Measurements from ENCODE around the gene NSD1. TPM values are rescaled to one million over a fixed set of nuclear protein-coding genes. Genes with fewer than 3 reads are reported as not detected.

The NSD1 gene
- total and polyA plus RNA-seq, 2 of the 8 experiments (the other 6 are each of a cell fraction or from before 2014, with no cell fraction given): 22.8 to 168 TPM

DNA sequence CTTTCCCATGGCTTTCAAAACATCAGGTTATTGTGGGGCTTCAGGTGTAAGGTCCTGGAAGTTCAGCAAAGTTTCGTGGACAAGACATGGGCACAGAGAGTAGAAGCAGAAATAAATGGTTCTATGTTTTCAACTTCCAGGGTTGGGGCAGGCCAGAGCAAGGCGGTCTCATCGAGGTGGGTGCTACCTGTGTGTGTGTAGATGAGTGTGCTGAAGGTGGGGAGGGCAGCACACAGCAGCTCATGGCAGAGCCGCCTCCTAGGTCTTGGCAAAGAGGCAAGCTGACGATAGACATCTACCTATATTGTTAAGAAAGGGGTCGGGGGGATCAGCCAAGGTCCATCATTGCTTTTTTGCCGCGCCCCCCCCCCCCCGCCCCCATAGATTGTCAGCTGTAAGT is 166.1 kb downstream of the NSD1 start (continued):
- TF ChIP-seq, protein P1, sequence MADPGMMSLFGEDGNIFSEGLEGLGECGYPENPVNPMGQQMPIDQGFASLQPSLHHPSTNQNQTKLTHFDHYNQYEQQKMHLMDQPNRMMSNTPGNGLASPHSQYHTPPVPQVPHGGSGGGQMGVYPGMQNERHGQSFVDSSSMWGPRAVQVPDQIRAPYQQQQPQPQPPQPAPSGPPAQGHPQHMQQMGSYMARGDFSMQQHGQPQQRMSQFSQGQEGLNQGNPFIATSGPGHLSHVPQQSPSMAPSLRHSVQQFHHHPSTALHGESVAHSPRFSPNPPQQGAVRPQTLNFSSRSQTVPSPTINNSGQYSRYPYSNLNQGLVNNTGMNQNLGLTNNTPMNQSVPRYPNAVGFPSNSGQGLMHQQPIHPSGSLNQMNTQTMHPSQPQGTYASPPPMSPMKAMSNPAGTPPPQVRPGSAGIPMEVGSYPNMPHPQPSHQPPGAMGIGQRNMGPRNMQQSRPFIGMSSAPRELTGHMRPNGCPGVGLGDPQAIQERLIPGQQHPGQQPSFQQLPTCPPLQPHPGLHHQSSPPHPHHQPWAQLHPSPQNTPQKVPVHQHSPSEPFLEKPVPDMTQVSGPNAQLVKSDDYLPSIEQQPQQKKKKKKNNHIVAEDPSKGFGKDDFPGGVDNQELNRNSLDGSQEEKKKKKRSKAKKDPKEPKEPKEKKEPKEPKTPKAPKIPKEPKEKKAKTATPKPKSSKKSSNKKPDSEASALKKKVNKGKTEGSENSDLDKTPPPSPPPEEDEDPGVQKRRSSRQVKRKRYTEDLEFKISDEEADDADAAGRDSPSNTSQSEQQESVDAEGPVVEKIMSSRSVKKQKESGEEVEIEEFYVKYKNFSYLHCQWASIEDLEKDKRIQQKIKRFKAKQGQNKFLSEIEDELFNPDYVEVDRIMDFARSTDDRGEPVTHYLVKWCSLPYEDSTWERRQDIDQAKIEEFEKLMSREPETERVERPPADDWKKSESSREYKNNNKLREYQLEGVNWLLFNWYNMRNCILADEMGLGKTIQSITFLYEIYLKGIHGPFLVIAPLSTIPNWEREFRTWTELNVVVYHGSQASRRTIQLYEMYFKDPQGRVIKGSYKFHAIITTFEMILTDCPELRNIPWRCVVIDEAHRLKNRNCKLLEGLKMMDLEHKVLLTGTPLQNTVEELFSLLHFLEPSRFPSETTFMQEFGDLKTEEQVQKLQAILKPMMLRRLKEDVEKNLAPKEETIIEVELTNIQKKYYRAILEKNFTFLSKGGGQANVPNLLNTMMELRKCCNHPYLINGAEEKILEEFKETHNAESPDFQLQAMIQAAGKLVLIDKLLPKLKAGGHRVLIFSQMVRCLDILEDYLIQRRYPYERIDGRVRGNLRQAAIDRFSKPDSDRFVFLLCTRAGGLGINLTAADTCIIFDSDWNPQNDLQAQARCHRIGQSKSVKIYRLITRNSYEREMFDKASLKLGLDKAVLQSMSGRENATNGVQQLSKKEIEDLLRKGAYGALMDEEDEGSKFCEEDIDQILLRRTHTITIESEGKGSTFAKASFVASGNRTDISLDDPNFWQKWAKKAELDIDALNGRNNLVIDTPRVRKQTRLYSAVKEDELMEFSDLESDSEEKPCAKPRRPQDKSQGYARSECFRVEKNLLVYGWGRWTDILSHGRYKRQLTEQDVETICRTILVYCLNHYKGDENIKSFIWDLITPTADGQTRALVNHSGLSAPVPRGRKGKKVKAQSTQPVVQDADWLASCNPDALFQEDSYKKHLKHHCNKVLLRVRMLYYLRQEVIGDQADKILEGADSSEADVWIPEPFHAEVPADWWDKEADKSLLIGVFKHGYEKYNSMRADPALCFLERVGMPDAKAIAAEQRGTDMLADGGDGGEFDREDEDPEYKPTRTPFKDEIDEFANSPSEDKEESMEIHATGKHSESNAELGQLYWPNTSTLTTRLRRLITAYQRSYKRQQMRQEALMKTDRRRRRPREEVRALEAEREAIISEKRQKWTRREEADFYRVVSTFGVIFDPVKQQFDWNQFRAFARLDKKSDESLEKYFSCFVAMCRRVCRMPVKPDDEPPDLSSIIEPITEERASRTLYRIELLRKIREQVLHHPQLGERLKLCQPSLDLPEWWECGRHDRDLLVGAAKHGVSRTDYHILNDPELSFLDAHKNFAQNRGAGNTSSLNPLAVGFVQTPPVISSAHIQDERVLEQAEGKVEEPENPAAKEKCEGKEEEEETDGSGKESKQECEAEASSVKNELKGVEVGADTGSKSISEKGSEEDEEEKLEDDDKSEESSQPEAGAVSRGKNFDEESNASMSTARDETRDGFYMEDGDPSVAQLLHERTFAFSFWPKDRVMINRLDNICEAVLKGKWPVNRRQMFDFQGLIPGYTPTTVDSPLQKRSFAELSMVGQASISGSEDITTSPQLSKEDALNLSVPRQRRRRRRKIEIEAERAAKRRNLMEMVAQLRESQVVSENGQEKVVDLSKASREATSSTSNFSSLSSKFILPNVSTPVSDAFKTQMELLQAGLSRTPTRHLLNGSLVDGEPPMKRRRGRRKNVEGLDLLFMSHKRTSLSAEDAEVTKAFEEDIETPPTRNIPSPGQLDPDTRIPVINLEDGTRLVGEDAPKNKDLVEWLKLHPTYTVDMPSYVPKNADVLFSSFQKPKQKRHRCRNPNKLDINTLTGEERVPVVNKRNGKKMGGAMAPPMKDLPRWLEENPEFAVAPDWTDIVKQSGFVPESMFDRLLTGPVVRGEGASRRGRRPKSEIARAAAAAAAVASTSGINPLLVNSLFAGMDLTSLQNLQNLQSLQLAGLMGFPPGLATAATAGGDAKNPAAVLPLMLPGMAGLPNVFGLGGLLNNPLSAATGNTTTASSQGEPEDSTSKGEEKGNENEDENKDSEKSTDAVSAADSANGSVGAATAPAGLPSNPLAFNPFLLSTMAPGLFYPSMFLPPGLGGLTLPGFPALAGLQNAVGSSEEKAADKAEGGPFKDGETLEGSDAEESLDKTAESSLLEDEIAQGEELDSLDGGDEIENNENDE (IDR thresholded peaks at IDR 0.05; ENCODE audit: insufficient replicate concordance, low read length): no peak
- TF ChIP-seq TBP (IDR thresholded peaks at IDR 0.05; ENCODE audit: low read depth, low read length) (no peak), RFX5 (IDR thresholded peaks at IDR 0.05; ENCODE audit: borderline replicate concordance, low read depth, low read length) (no peak), SP4 (IDR thresholded peaks at IDR 0.05; ENCODE audit: low read length) (no peak), HDAC6 (IDR thresholded peaks at IDR 0.05; ENCODE audit: low read depth, low read length) (no peak), SIN3A (conservative IDR thresholded peaks at IDR 0.05 in 1 of 2, IDR thresholded peaks at IDR 0.05 in 1 of 2; ENCODE audit: low read depth in 1 of 2, low read length in 2 of 2) (no peak), FOSL1 (IDR thresholded peaks at IDR 0.05; ENCODE audit: insufficient read depth, low read depth, low read length) (no peak)
- TF ChIP-seq, protein P2, sequence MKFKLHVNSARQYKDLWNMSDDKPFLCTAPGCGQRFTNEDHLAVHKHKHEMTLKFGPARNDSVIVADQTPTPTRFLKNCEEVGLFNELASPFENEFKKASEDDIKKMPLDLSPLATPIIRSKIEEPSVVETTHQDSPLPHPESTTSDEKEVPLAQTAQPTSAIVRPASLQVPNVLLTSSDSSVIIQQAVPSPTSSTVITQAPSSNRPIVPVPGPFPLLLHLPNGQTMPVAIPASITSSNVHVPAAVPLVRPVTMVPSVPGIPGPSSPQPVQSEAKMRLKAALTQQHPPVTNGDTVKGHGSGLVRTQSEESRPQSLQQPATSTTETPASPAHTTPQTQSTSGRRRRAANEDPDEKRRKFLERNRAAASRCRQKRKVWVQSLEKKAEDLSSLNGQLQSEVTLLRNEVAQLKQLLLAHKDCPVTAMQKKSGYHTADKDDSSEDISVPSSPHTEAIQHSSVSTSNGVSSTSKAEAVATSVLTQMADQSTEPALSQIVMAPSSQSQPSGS (IDR thresholded peaks at IDR 0.05; ENCODE audit: low read length): no peak
- TF ChIP-seq, protein P3, sequence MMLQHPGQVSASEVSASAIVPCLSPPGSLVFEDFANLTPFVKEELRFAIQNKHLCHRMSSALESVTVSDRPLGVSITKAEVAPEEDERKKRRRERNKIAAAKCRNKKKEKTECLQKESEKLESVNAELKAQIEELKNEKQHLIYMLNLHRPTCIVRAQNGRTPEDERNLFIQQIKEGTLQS (IDR thresholded peaks at IDR 0.05; ENCODE audit: insufficient read depth, low read depth, low read length): no peak
